Left lung (tissue), 10 donors: Measurements from ENCODE around the gene APMAP. TPM values are rescaled to one million over a fixed set of nuclear protein-coding genes. Genes with fewer than 3 reads are reported as not detected.
"Not testable (repeated sequence)": the region's sequence is repeated elsewhere in the genome, so short reads cannot be mapped to it uniquely, and the experiment has no call there.

Experiments used
- ATAC-seq: fragments of 200-7000 bp; cut with Tn5 transposase; one replicate; pipeline ENCODE4 v1.9.1; 2020; ENCODE audit warnings: moderate library complexity
- DNase-seq, 4 donors: peaks; one replicate each; pipeline ENCODE4 v3.0.0-alpha.2; 2013 to 2020
- H3K27ac ChIP-seq, 2 donors: fragments of 200-600 bp; sonication (generic) in 1 of 2; one replicate each; pipeline versions ENCODE4 v1.5.0 to v1.8.0; 2020 to 2021
- H3K27me3 ChIP-seq, 2 donors: fragments of 200-600 bp; sonication (generic) in 1 of 2; one replicate each; pipeline versions ENCODE4 v1.5.0 to v1.8.0; 2020 to 2021
- H3K36me3 ChIP-seq, 2 donors: fragments of 200-600 bp; sonication (generic) in 1 of 2; one replicate each; pipeline versions ENCODE4 v1.5.0 to v1.8.0; 2020 to 2021
- H3K4me1 ChIP-seq, 2 donors: fragments of 200-600 bp; one replicate each; pipeline ENCODE4 v1.8.0; 2021
- H3K4me3 ChIP-seq, 2 donors: fragments of 200-600 bp; sonication (generic) in 1 of 2; one replicate each; pipeline versions ENCODE4 v1.5.0 to v1.8.0; 2020 to 2021; ENCODE audit warnings: mild to moderate bottlenecking in 1 of 2
- H3K9me3 ChIP-seq, 2 donors: fragments of 200-600 bp; sonication (generic) in 1 of 2; one replicate each; pipeline versions ENCODE4 v1.5.0 to v1.8.0; 2020 to 2021
- CTCF ChIP-seq, 2 donors: fragments of 200-600 bp; sonication (generic) in 1 of 2; IDR thresholded peaks; one replicate each; pipeline versions ENCODE4 v1.5.0 to v1.8.0; 2021; ENCODE audit warnings: antibody characterized with exemption in 2 of 2
- intact Hi-C, 2 donors: fragments of 100-400 bp; cut with DNase I; formaldehyde crosslinking; loops; one replicate each; pipeline versions ENCODE4 v1.11.2 to v1.14.2; 2022
- polyA plus RNA-seq, 6 donors: library from polyadenylated mRNA; unstranded; fragments of 120-200 nt; gene quantifications; one replicate each; pipeline ENCODE4 v1.2.1, GENCODE V29; 2013; ENCODE audit not compliant: insufficient read length in 6 of 6
- total RNA-seq, 2 donors: library from RNA; stranded (reverse); fragmentation: NEBNext Ultra II Directional; extraction: Animal tissue kit (Norgen Biotek cat#: 25700); gene quantifications; one replicate each; pipeline ENCODE4 v1.2.1, GENCODE V29; 2021
- donor health status: DM: no; HTN: yes; CAD: no.
- donor health status: DM: no; HTN: no; CAD: no.

The APMAP gene
- total and polyA plus RNA-seq, 8 donors = 76.2 to 90.2 (median 83.1) TPM

GRCh38 chr20:24933266-24933908 is 59.2 kb downstream of the APMAP start:
- no peaks in the 10 kb centered on the region for H3K36me3 ChIP-seq
- H3K9me3 ChIP-seq = peaks cover 0 to 4% of the 10 kb centered on the region in 2 donors
- peaks cover 0 to 16% of the 10 kb centered on the region in 2 donors for H3K4me1 ChIP-seq
- intact Hi-C loops = no loop called here
- DNase-seq (no peak), ATAC-seq (no peak)
- H3K27ac ChIP-seq = no peak overlapping the region
- H3K27me3 ChIP-seq = no peaks in the 10 kb centered on the region
- TF ChIP-seq CTCF (IDR thresholded peaks at IDR 0.05) = no peak
- no peak overlapping the region for H3K4me3 ChIP-seq

- DNase-seq, ATAC-seq, intact Hi-C loops, H3K27me3 ChIP-seq, H3K27ac ChIP-seq, H3K9me3 ChIP-seq, H3K36me3 ChIP-seq, H3K4me3 ChIP-seq: not testable (repeated sequence)
- H3K4me1 ChIP-seq = peaks cover 0 to 16% of the 10 kb centered on the region in 2 donors
Measured at GRCh38 chr20:24931893-24932292, 60.7 kb downstream of the APMAP start.

- ATAC-seq, H3K9me3 ChIP-seq, H3K27me3 ChIP-seq, DNase-seq, H3K36me3 ChIP-seq, intact Hi-C loops: not testable (repeated sequence)
- Histone ChIP-seq H3K4me3 (peak overlapping the region; percentile 17 to 24), H3K27ac (peak overlapping the region; percentile 76 to 80), H3K4me1 (peaks cover 0 to 16% of the 10 kb centered on the region in 2 donors)
- peak; percentile 22 to 42 for TF ChIP-seq CTCF (IDR thresholded peaks at IDR 0.05)
Measured at GRCh38 chr20:24930724-24931688, 61.5 kb downstream of the APMAP start.

- intact Hi-C loops, H3K27me3 ChIP-seq, H3K9me3 ChIP-seq, H3K36me3 ChIP-seq: not testable (repeated sequence)
- ATAC-seq (peak; percentile 90), DNase-seq (peak in 2 of 4 donors; percentile 50 to 82)
- Histone ChIP-seq H3K4me3 (peak overlapping the region; percentile 17 to 24), H3K4me1 (peaks cover 0 to 16% of the 10 kb centered on the region in 2 donors), H3K27ac (peak overlapping the region; percentile 76 to 80)
Measured at GRCh38 chr20:24929867-24930723, 62.5 kb downstream of the APMAP start.

GRCh38 chr20:24929259-24929658 is 63.3 kb downstream of the APMAP start:
- H3K27me3 ChIP-seq, DNase-seq, H3K9me3 ChIP-seq, H3K36me3 ChIP-seq, intact Hi-C loops, H3K4me3 ChIP-seq, H3K27ac ChIP-seq, ATAC-seq: not testable (repeated sequence)
- peaks cover 0 to 16% of the 10 kb centered on the region in 2 donors for H3K4me1 ChIP-seq

GRCh38 chr20:24920706-24921105 is 71.8 kb downstream of the APMAP start:
- H3K4me1 ChIP-seq, DNase-seq, H3K27ac ChIP-seq, intact Hi-C loops, ATAC-seq, H3K27me3 ChIP-seq, H3K4me3 ChIP-seq, H3K36me3 ChIP-seq, H3K9me3 ChIP-seq: not testable (repeated sequence)

- H3K27ac ChIP-seq, H3K4me1 ChIP-seq, ATAC-seq, H3K9me3 ChIP-seq, H3K36me3 ChIP-seq, intact Hi-C loops, H3K4me3 ChIP-seq, DNase-seq, H3K27me3 ChIP-seq: not testable (repeated sequence)
Measured at GRCh38 chr20:24919665-24920064, 72.9 kb downstream of the APMAP start.
